Calu3 (cell line): ENCODE results near the gene TBCEL. TPM values are rescaled to one million over a fixed set of nuclear protein-coding genes. Genes with fewer than 3 reads are reported as not detected.

ENCODE experiments used
- BruUV-seq: library from RNA; stranded (reverse); fragments of 400-500 nt; replicated peaks from 2 replicates; lab custom pipeline; 2021; lab: Mats Ljungman, UMichigan
- CTCF ChIA-PET: fragments of 300-600 bp; sonication (Branson Sonifier 250); formaldehyde crosslinking; loops from one replicate; lab custom pipeline; 2022; ENCODE audit warnings: antibody characterized with exemption; lab: Charles Lee
- DNase-seq: peaks from one replicate; pipeline ENCODE4 v3.0.0; 2022
- H3K27ac Mint-ChIP-seq: one replicate; pipeline ENCODE4 v1.8.0; 2022; ENCODE audit warnings: mixed read lengths; ENCODE audit not compliant: unreplicated experiment
- H3K27me3 Mint-ChIP-seq: one replicate; pipeline ENCODE4 v1.8.0; 2022; ENCODE audit warnings: mixed read lengths; ENCODE audit not compliant: unreplicated experiment
- H3K36me3 Mint-ChIP-seq: one replicate; pipeline ENCODE4 v1.8.0; 2022; ENCODE audit warnings: mild to moderate bottlenecking, moderate library complexity, mixed read lengths; ENCODE audit not compliant: insufficient read depth, unreplicated experiment
- H3K4me1 Mint-ChIP-seq: one replicate; pipeline ENCODE4 v1.8.0; 2022; ENCODE audit warnings: mild to moderate bottlenecking, low read depth, mixed read lengths; ENCODE audit not compliant: unreplicated experiment
- H3K4me3 Mint-ChIP-seq: one replicate; pipeline ENCODE4 v1.8.0; 2022; ENCODE audit warnings: mild to moderate bottlenecking, low read depth, moderate library complexity, mixed read lengths; ENCODE audit not compliant: unreplicated experiment
- H3K9me3 Mint-ChIP-seq: one replicate; pipeline ENCODE4 v1.8.0; 2022; ENCODE audit warnings: low read depth, mixed read lengths; ENCODE audit not compliant: unreplicated experiment
- CTCF ChIP-seq: fragments of 200-600 bp; IDR thresholded peaks from one replicate; pipeline ENCODE4 v1.8.0; 2022; ENCODE audit warnings: antibody characterized with exemption; ENCODE audit not compliant: unreplicated experiment
- intact Hi-C: fragments of 100-400 bp; cut with micrococcal nuclease; formaldehyde crosslinking; loops from one replicate; pipeline ENCODE4 v1.10.0; 2022; ENCODE audit not compliant: unreplicated experiment
- total RNA-seq: library from RNA; stranded (reverse); gene quantifications from 2 replicates; pipeline ENCODE4 v1.2.3, GENCODE V29; 2022

Gene TBCEL
- total RNA-seq, 1 experiment from 2014 or later = 0.80 TPM

GRCh38 chr11:121117788-121118187 is 93.9 kb downstream of the TBCEL start:
- DNase-seq = no peak
- peaks cover 13% of the 10 kb centered on the region for H3K27me3 Mint-ChIP-seq
- TF ChIP-seq CTCF = no peak
- no peaks in the 10 kb centered on the region for H3K36me3 Mint-ChIP-seq
- no peak overlapping the region for H3K27ac Mint-ChIP-seq
- CTCF ChIA-PET = no interaction called here
- BruUV-seq = no TSS peak
- H3K4me1 Mint-ChIP-seq = no peaks in the 10 kb centered on the region
- intact Hi-C loops = loop anchor here (10.0 kb wide), 1 partner anchor 183 kb away; no protein-coding TSS in a partner anchor
- no peaks in the 10 kb centered on the region for H3K9me3 Mint-ChIP-seq
- no peak overlapping the region for H3K4me3 Mint-ChIP-seq

DNA sequence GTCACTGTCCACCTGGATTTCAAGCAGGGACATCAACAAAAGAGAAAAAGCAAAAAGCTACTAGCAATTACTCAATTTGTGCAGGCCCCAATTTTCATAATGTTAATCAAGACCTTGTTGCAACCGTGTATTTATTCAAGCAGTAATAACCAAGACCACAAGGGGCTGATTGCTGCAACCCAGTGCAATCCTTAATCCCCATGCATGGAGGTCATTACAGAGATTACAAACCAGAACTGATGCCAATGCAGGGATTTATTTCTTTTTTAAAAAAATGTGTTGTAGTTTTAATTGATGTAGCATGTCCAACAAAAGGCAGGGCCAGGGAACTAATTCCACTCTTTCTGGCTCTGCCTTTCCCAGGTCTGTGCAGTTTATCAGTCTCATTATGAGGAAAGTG is 95.5 kb downstream of the TBCEL start:
- Mint-ChIP-seq H3K27me3 (peaks cover 13% of the 10 kb centered on the region), H3K9me3 (peaks cover 4% of the 10 kb centered on the region), H3K4me1 (no peaks in the 10 kb centered on the region), H3K36me3 (no peaks in the 10 kb centered on the region), H3K27ac (no peak overlapping the region), H3K4me3 (no peak overlapping the region)
- TF ChIP-seq CTCF = no peak
- no TSS peak for BruUV-seq
- intact Hi-C loops = loop anchor here (10.0 kb wide), 1 partner anchor 185 kb away; no protein-coding TSS in a partner anchor
- CTCF ChIA-PET = no interaction called here
- no peak for DNase-seq

DNA sequence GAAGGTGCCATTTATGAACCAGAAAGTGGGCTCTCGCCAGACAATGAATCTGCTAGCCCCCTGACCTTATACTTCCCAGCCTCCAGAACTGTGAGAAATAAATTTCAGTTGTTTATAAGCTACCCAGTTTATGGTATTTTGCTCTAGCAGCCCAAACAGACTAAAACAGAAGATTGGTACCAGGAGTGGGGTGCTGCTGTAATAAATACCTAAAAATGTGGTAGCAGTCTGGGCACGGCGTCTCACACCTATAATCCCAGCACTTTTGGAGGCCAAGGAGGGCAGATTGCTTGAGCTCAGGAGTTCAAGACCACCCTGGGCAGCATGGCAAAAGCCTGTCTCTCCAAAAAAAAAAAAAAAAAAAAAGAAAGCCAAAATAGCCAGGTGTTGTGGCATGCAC is 98.4 kb downstream of the TBCEL start:
- Mint-ChIP-seq H3K4me3 (no peak overlapping the region), H3K4me1 (no peaks in the 10 kb centered on the region), H3K27ac (no peak overlapping the region), H3K9me3 (peaks cover 4% of the 10 kb centered on the region), H3K36me3 (no peaks in the 10 kb centered on the region), H3K27me3 (no peaks in the 10 kb centered on the region)
- intact Hi-C loops = no loop called here
- no TSS peak for BruUV-seq
- CTCF ChIA-PET = no interaction called here
- no peak for DNase-seq
- no peak for TF ChIP-seq CTCF

GRCh38 chr11:121123496-121124069 is 99.7 kb downstream of the TBCEL start:
- DNase-seq = no peak
- H3K27ac Mint-ChIP-seq = no peak overlapping the region
- intact Hi-C loops = no loop called here
- CTCF ChIA-PET = no interaction called here
- no peaks in the 10 kb centered on the region for H3K27me3 Mint-ChIP-seq
- no peaks in the 10 kb centered on the region for H3K4me1 Mint-ChIP-seq
- H3K9me3 Mint-ChIP-seq = peaks cover 4% of the 10 kb centered on the region
- no peaks in the 10 kb centered on the region for H3K36me3 Mint-ChIP-seq
- no peak overlapping the region for H3K4me3 Mint-ChIP-seq
- no peak for TF ChIP-seq CTCF
- BruUV-seq = no TSS peak
